Uterus (tissue), 4 donors: ENCODE data around the gene SUCLA2. TPM values are rescaled to one million over a fixed set of nuclear protein-coding genes. Genes with fewer than 3 reads are reported as not detected.
"Not testable (repeated sequence)": the region's sequence is repeated elsewhere in the genome, so short reads cannot be mapped to it uniquely, and the experiment has no call there.

ENCODE experiments used
- DNase-seq, 2 donors: peaks; one replicate each; pipeline ENCODE4 v3.0.0-alpha.2; 2019 to 2020
- H3K27ac ChIP-seq, 2 donors: fragments of 200-600 bp; sonication (generic); 1 replicate in 1 of 2; 2 replicates in 1 of 2; pipeline ENCODE4 v1.5.1; 2016 to 2018
- H3K27me3 ChIP-seq, 2 donors: fragments of 200-600 bp; sonication (generic); one replicate each; pipeline ENCODE4 v1.5.1; 2018 to 2019; ENCODE audit warnings: control low read depth in 1 of 2
- H3K36me3 ChIP-seq, 2 donors: fragments of 200-600 bp; sonication (generic); one replicate each; pipeline ENCODE4 v1.5.1; 2019; ENCODE audit warnings: control low read depth in 1 of 2
- H3K4me1 ChIP-seq, 2 donors: fragments of 200-600 bp; sonication (generic); one replicate each; pipeline ENCODE4 v1.5.1; 2018 to 2019; ENCODE audit warnings: control low read depth in 1 of 2
- H3K4me3 ChIP-seq, 2 donors: fragments of 200-600 bp; sonication (generic); 1 replicate in 1 of 2; 2 replicates in 1 of 2; pipeline ENCODE4 v1.5.1; 2018 to 2019; ENCODE audit warnings: mild to moderate bottlenecking in 1 of 2
- H3K9me3 ChIP-seq, 2 donors: fragments of 200-600 bp; sonication (generic); one replicate each; pipeline ENCODE4 v1.5.1; 2019; ENCODE audit warnings: control low read depth in 1 of 2
- POLR2A ChIP-seq, 2 donors: fragments of 450-650 bp; IDR thresholded peaks; one replicate each; pipeline ENCODE4 v1.6.1; 2016; ENCODE audit warnings: antibody characterized with exemption in 2 of 2, mild to moderate bottlenecking in 1 of 2, moderate library complexity in 1 of 2
- intact Hi-C: fragments of 100-400 bp; cut with DNase I; formaldehyde crosslinking; loops from one replicate; pipeline ENCODE4 v1.15.1; 2023; ENCODE audit warnings: low total_unique reads
- total RNA-seq, 4 donors: library from RNA; depleted of rRNA in 3 of 4; stranded (reverse); fragments of >200 nt in 3 of 4; gene quantifications; one replicate each; pipeline versions ENCODE4 v1.1.0 to v1.2.4, GENCODE V29; 2014 to 2023
- TF ChIP-seq, protein P1 (sequence below), 4 experiments: fragments of 200-600 bp in 2 of 4; fragments of 450-650 bp in 2 of 4; sonication (generic) in 2 of 4; IDR thresholded peaks; one replicate each; pipeline ENCODE4 v1.5.1; 2016 to 2019; ENCODE audit warnings: antibody characterized with exemption in 4 of 4, mild to moderate bottlenecking in 2 of 4, moderate library complexity in 1 of 4
- donor health status: DM: yes; HTN: yes; CAD: no.

SUCLA2 gene
- total RNA-seq, 4 donors from 2014 or later, result 19.7 to 96.0 (median 43.5) TPM

DNA sequence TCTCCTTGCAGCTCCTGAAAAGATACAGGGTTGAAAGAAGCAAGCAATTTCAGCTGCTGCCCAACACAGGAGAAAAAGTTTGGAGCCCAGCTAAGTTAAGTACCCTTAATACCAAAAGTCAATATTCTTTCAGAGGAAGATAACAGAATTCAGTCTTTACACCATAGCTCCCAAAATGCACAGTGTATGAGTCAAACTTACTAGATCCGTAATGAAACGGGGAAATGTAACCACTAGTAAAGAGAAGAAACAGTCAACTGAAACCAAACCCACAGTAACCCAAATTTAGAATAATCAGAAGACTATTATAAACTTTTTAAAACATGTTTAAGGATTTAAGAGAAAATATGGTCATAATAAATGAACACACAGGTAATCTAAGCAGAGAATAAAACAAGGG lies 45.2 kb downstream of the SUCLA2 start:
- DNase-seq, result no peak
- Histone ChIP-seq H3K4me1 (no peaks in the 10 kb centered on the region), H3K27ac (no peak overlapping the region), H3K4me3 (no peak overlapping the region), H3K9me3 (no peaks in the 10 kb centered on the region), H3K27me3 (no peaks in the 10 kb centered on the region), H3K36me3 (no peaks in the 10 kb centered on the region)
- intact Hi-C loops, result no loop called here
- TF ChIP-seq POLR2A (IDR thresholded peaks at IDR 0.05), result no peak
- TF ChIP-seq, protein P1, sequence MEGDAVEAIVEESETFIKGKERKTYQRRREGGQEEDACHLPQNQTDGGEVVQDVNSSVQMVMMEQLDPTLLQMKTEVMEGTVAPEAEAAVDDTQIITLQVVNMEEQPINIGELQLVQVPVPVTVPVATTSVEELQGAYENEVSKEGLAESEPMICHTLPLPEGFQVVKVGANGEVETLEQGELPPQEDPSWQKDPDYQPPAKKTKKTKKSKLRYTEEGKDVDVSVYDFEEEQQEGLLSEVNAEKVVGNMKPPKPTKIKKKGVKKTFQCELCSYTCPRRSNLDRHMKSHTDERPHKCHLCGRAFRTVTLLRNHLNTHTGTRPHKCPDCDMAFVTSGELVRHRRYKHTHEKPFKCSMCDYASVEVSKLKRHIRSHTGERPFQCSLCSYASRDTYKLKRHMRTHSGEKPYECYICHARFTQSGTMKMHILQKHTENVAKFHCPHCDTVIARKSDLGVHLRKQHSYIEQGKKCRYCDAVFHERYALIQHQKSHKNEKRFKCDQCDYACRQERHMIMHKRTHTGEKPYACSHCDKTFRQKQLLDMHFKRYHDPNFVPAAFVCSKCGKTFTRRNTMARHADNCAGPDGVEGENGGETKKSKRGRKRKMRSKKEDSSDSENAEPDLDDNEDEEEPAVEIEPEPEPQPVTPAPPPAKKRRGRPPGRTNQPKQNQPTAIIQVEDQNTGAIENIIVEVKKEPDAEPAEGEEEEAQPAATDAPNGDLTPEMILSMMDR (IDR thresholded peaks at IDR 0.05), result no peak

DNA sequence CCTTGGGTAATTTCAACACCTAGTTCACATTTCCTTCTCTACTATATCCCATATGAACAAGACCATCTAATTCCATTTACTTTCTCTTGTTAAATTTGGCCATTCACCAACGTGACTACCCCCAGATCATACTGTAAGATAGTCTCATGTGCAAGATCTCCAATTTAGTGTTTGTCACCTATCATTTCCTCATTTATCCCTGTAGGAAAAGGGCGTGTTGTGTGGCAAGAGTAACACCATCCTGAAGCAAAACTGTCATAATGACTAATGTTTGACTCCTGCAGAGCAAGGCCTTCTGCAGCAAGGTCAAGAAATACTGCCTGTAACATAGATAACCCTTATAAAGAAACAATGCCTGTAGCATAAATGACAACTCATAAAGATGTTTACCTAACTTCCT lies 51.3 kb downstream of the SUCLA2 start:
- H3K27me3 ChIP-seq, result no peaks in the 10 kb centered on the region
- no peak for DNase-seq
- no peaks in the 10 kb centered on the region for H3K36me3 ChIP-seq
- TF ChIP-seq, protein P1 (IDR thresholded peaks at IDR 0.05), result no peak
- no peak overlapping the region for H3K4me3 ChIP-seq
- H3K9me3 ChIP-seq, result no peaks in the 10 kb centered on the region
- intact Hi-C loops, result no loop called here
- H3K27ac ChIP-seq, result no peak overlapping the region
- H3K4me1 ChIP-seq, result no peaks in the 10 kb centered on the region

GRCh38 chr13:47945738-47946137 lies 55.3 kb downstream of the SUCLA2 start:
- TF ChIP-seq POLR2A (IDR thresholded peaks at IDR 0.05), result no peak
- TF ChIP-seq, protein P1 (IDR thresholded peaks at IDR 0.05), result no peak
- intact Hi-C loops, result no loop called here
- H3K36me3 ChIP-seq, result no peaks in the 10 kb centered on the region
- H3K27me3 ChIP-seq, result no peaks in the 10 kb centered on the region
- no peak for DNase-seq
- H3K9me3 ChIP-seq, result no peaks in the 10 kb centered on the region
- H3K4me1 ChIP-seq, result no peaks in the 10 kb centered on the region
- H3K27ac ChIP-seq, result no peak overlapping the region
- H3K4me3 ChIP-seq, result no peak overlapping the region

GRCh38 chr13:47945146-47945545 lies 55.9 kb downstream of the SUCLA2 start:
- H3K4me3 ChIP-seq, H3K4me1 ChIP-seq, intact Hi-C loops, H3K27me3 ChIP-seq, H3K27ac ChIP-seq, DNase-seq, H3K36me3 ChIP-seq, H3K9me3 ChIP-seq: not testable (repeated sequence)

DNA sequence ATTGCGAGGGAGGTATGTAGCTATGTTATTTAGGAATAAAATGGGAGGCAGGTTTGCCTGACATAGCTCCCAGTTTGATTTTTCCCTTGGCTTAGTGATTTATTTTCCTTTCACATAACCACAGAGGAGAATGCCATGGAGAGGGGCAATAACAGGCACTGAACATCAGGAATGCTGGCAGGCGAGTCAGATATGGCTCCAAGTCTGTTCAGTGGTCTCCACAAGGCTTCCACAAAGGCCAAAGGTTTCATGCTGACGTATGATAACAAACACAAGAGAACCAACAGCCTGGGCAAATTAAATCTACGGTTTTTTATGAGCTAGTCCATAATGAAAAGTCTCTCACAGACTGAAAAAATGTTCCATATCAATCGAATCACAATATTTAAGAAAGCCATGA lies 66.7 kb downstream of the SUCLA2 start:
- no peak overlapping the region for H3K4me3 ChIP-seq
- TF ChIP-seq, protein P1 (IDR thresholded peaks at IDR 0.05), result no peak
- TF ChIP-seq POLR2A (IDR thresholded peaks at IDR 0.05), result no peak
- H3K27ac ChIP-seq, result no peak overlapping the region
- no peaks in the 10 kb centered on the region for H3K27me3 ChIP-seq
- H3K36me3 ChIP-seq, result no peaks in the 10 kb centered on the region
- no peak for DNase-seq
- intact Hi-C loops, result no loop called here
- H3K9me3 ChIP-seq, result no peaks in the 10 kb centered on the region
- no peaks in the 10 kb centered on the region for H3K4me1 ChIP-seq
